Type B pancreatic cell (in vitro differentiated cells): Measurements from ENCODE around the gene NBAS. TPM values are rescaled to one million over a fixed set of nuclear protein-coding genes. Genes with fewer than 3 reads are reported as not detected.

Source experiments
- DNase-seq: peaks from one replicate; pipeline ENCODE4 v3.0.0; 2021; ENCODE audit warnings: mixed read lengths; ENCODE audit not compliant: unreplicated experiment; ENCODE audit errors: extremely low spot score
- H3K27ac Mint-ChIP-seq: 2 replicates; pipeline ENCODE4 v1.8.0; 2021; ENCODE audit warnings: mild to moderate bottlenecking, mixed read lengths
- H3K27me3 Mint-ChIP-seq: 2 replicates; pipeline ENCODE4 v1.8.0; 2021; ENCODE audit warnings: mixed read lengths
- H3K36me3 Mint-ChIP-seq: 2 replicates; pipeline ENCODE4 v1.8.0; 2021; ENCODE audit warnings: mixed read lengths
- H3K4me1 Mint-ChIP-seq: one replicate; pipeline ENCODE4 v1.8.0; 2021; ENCODE audit warnings: mixed read lengths; ENCODE audit not compliant: unreplicated experiment
- H3K4me3 Mint-ChIP-seq: 2 replicates; pipeline ENCODE4 v1.8.0; 2021; ENCODE audit warnings: mild to moderate bottlenecking, mixed read lengths
- H3K9me3 Mint-ChIP-seq: 2 replicates; pipeline ENCODE4 v1.8.0; 2021; ENCODE audit warnings: mixed read lengths
- CTCF ChIP-seq: fragments of 200-600 bp; sonication (generic); conservative IDR thresholded peaks from 2 replicates; pipeline ENCODE4 v1.5.0; 2021; ENCODE audit warnings: antibody characterized with exemption, mild to moderate bottlenecking
- total RNA-seq: library from RNA; stranded (reverse); gene quantifications from 2 replicates; pipeline ENCODE4 v1.2.1, GENCODE V29; 2021; ENCODE audit warnings: low replicate concordance

Gene NBAS
- total RNA-seq, 1 donor from 2014 or later, result 53.5 TPM

GRCh38 chr2:15510552-15510951 lies 50.6 kb downstream of the NBAS start:
- Mint-ChIP-seq H3K27me3 (no peaks in the 10 kb centered on the region), H3K27ac (no peak overlapping the region), H3K4me3 (no peak overlapping the region), H3K36me3 (peaks cover 30% of the 10 kb centered on the region), H3K9me3 (no peaks in the 10 kb centered on the region), H3K4me1 (peaks cover 14% of the 10 kb centered on the region)
- DNase-seq, result no peak
- TF ChIP-seq CTCF, result no peak

- DNase-seq, result no peak
- H3K27ac Mint-ChIP-seq, result no peak overlapping the region
- TF ChIP-seq CTCF, result no peak
- peaks cover 30% of the 10 kb centered on the region for H3K36me3 Mint-ChIP-seq
- no peaks in the 10 kb centered on the region for H3K9me3 Mint-ChIP-seq
- H3K4me1 Mint-ChIP-seq, result peaks cover 18% of the 10 kb centered on the region
- H3K27me3 Mint-ChIP-seq, result no peaks in the 10 kb centered on the region
- no peak overlapping the region for H3K4me3 Mint-ChIP-seq
Measured at GRCh38 chr2:15510131-15510530, 51.0 kb downstream of the NBAS start.

- no peak overlapping the region for H3K4me3 Mint-ChIP-seq
- no peaks in the 10 kb centered on the region for H3K9me3 Mint-ChIP-seq
- peaks cover 18% of the 10 kb centered on the region for H3K4me1 Mint-ChIP-seq
- no peaks in the 10 kb centered on the region for H3K27me3 Mint-ChIP-seq
- H3K27ac Mint-ChIP-seq, result no peak overlapping the region
- peaks cover 23% of the 10 kb centered on the region for H3K36me3 Mint-ChIP-seq
- DNase-seq, result no peak
- TF ChIP-seq CTCF, result no peak
Measured at GRCh38 chr2:15507697-15508096, 53.4 kb downstream of the NBAS start.

GRCh38 chr2:15507061-15507460 lies 54.1 kb downstream of the NBAS start:
- no peak overlapping the region for H3K27ac Mint-ChIP-seq
- no peaks in the 10 kb centered on the region for H3K9me3 Mint-ChIP-seq
- H3K27me3 Mint-ChIP-seq, result no peaks in the 10 kb centered on the region
- peaks cover 28% of the 10 kb centered on the region for H3K36me3 Mint-ChIP-seq
- H3K4me1 Mint-ChIP-seq, result peaks cover 18% of the 10 kb centered on the region
- no peak overlapping the region for H3K4me3 Mint-ChIP-seq
- no peak for DNase-seq
- no peak for TF ChIP-seq CTCF

- no peak for TF ChIP-seq CTCF
- no peak overlapping the region for H3K4me3 Mint-ChIP-seq
- H3K9me3 Mint-ChIP-seq, result no peaks in the 10 kb centered on the region
- H3K27me3 Mint-ChIP-seq, result no peaks in the 10 kb centered on the region
- H3K4me1 Mint-ChIP-seq, result peaks cover 18% of the 10 kb centered on the region
- H3K36me3 Mint-ChIP-seq, result peaks cover 28% of the 10 kb centered on the region
- no peak overlapping the region for H3K27ac Mint-ChIP-seq
- no peak for DNase-seq
Measured at GRCh38 chr2:15506229-15506819, 54.8 kb downstream of the NBAS start.
